Measurements from ENCODE around the gene IL17RC.
A peak's percentile ranks its signal among the peaks of the same experiment; 100 is the strongest.
"Not testable (repeated sequence)": the region's sequence is repeated elsewhere in the genome, so short reads cannot be mapped to it uniquely, and the experiment has no call there.

The IL17RC gene

GRCh38 chr3:9916734-9917680 is at the start of gene IL17RC:
TSS of gene IL17RC (plus strand) at chr3:9917098. CDS start at chr3:9917316, 218 bp downstream.
- Mint-ChIP-seq H3K27ac (no peak within 1 kb of the TSS), H3K4me3 (peak within 1 kb of the TSS; percentile 77), H3K9me3 (no peaks in the 10 kb centered on the region), H3K4me1 (peaks cover 9% of the 10 kb centered on the region), H3K27me3 (peaks cover 3% of the 10 kb centered on the region), H3K36me3 (no peaks in the 10 kb centered on the region)
- ATAC-seq (ENCODE audit: low read depth): peak; percentile 30
- DNase-seq (ENCODE audit: low spot score in 2 of 2): no peak

GRCh38 chr3:9867106-9867505 is 49.8 kb upstream of the IL17RC start:
- no peak overlapping the region for H3K4me3 Mint-ChIP-seq
- H3K36me3 Mint-ChIP-seq: no peaks in the 10 kb centered on the region
- H3K4me1 Mint-ChIP-seq: no peaks in the 10 kb centered on the region
- peaks cover 3% of the 10 kb centered on the region for H3K27me3 Mint-ChIP-seq
- no peaks in the 10 kb centered on the region for H3K9me3 Mint-ChIP-seq
- DNase-seq (ENCODE audit: low spot score in 2 of 2) (no peak), ATAC-seq (ENCODE audit: low read depth) (no peak)
- H3K27ac Mint-ChIP-seq: no peak overlapping the region

- no peaks in the 10 kb centered on the region for H3K9me3 Mint-ChIP-seq
- H3K27me3 Mint-ChIP-seq: no peaks in the 10 kb centered on the region
- no peak overlapping the region for H3K4me3 Mint-ChIP-seq
- no peaks in the 10 kb centered on the region for H3K36me3 Mint-ChIP-seq
- ATAC-seq (ENCODE audit: low read depth) (no peak), DNase-seq (ENCODE audit: low spot score in 2 of 2) (no peak)
- no peaks in the 10 kb centered on the region for H3K4me1 Mint-ChIP-seq
- H3K27ac Mint-ChIP-seq: no peak overlapping the region
Measured at GRCh38 chr3:9869955-9870354, 46.9 kb upstream of the IL17RC start.

- no peaks in the 10 kb centered on the region for H3K27me3 Mint-ChIP-seq
- H3K27ac Mint-ChIP-seq: no peak overlapping the region
- H3K36me3 Mint-ChIP-seq: no peaks in the 10 kb centered on the region
- H3K4me1 Mint-ChIP-seq: no peaks in the 10 kb centered on the region
- DNase-seq (ENCODE audit: low spot score in 2 of 2) (no peak), ATAC-seq (ENCODE audit: low read depth) (no peak)
- H3K9me3 Mint-ChIP-seq: no peaks in the 10 kb centered on the region
- no peak overlapping the region for H3K4me3 Mint-ChIP-seq
Measured at GRCh38 chr3:9870978-9871377, 45.9 kb upstream of the IL17RC start.

GRCh38 chr3:9872067-9872466 is 44.8 kb upstream of the IL17RC start:
- not testable (repeated sequence) for H3K4me3 Mint-ChIP-seq; H3K4me1 Mint-ChIP-seq; H3K27me3 Mint-ChIP-seq; ATAC-seq (ENCODE audit: low read depth); H3K27ac Mint-ChIP-seq; H3K36me3 Mint-ChIP-seq; DNase-seq (ENCODE audit: low spot score in 2 of 2); H3K9me3 Mint-ChIP-seq

- H3K9me3 Mint-ChIP-seq: no peaks in the 10 kb centered on the region
- no peaks in the 10 kb centered on the region for H3K4me1 Mint-ChIP-seq
- DNase-seq (ENCODE audit: low spot score in 2 of 2) (no peak), ATAC-seq (ENCODE audit: low read depth) (no peak)
- peaks cover 5% of the 10 kb centered on the region for H3K27me3 Mint-ChIP-seq
- H3K27ac Mint-ChIP-seq: no peak overlapping the region
- no peaks in the 10 kb centered on the region for H3K36me3 Mint-ChIP-seq
- no peak overlapping the region for H3K4me3 Mint-ChIP-seq
Measured at GRCh38 chr3:9875448-9875847, 41.5 kb upstream of the IL17RC start.

- not testable (repeated sequence) for H3K27me3 Mint-ChIP-seq
Measured at GRCh38 chr3:9876255-9876654, 40.6 kb upstream of the IL17RC start.

GRCh38 chr3:9876991-9877390 is 39.9 kb upstream of the IL17RC start:
- no peak overlapping the region for H3K4me3 Mint-ChIP-seq
- DNase-seq (ENCODE audit: low spot score in 2 of 2): no peak
- H3K9me3 Mint-ChIP-seq: no peaks in the 10 kb centered on the region
- H3K27ac Mint-ChIP-seq: no peak overlapping the region
- H3K36me3 Mint-ChIP-seq: no peaks in the 10 kb centered on the region
- no peak for ATAC-seq (ENCODE audit: low read depth)
- no peaks in the 10 kb centered on the region for H3K4me1 Mint-ChIP-seq
- H3K27me3 Mint-ChIP-seq: peaks cover 5% of the 10 kb centered on the region

More at GRCh38 chr3:9876255-9876654, 40.6 kb upstream of the IL17RC start:
- H3K27ac Mint-ChIP-seq; H3K4me1 Mint-ChIP-seq; ATAC-seq (ENCODE audit: low read depth); H3K36me3 Mint-ChIP-seq; H3K4me3 Mint-ChIP-seq; H3K9me3 Mint-ChIP-seq; DNase-seq (ENCODE audit: low spot score in 2 of 2): not testable (repeated sequence)

- H3K9me3 Mint-ChIP-seq: no peaks in the 10 kb centered on the region
- DNase-seq (ENCODE audit: low spot score in 2 of 2) (no peak), ATAC-seq (ENCODE audit: low read depth) (no peak)
- no peak overlapping the region for H3K27ac Mint-ChIP-seq
- no peaks in the 10 kb centered on the region for H3K36me3 Mint-ChIP-seq
- H3K4me1 Mint-ChIP-seq: no peaks in the 10 kb centered on the region
- H3K4me3 Mint-ChIP-seq: no peak overlapping the region
- peaks cover 5% of the 10 kb centered on the region for H3K27me3 Mint-ChIP-seq
Measured at GRCh38 chr3:9878700-9879099, 38.2 kb upstream of the IL17RC start.

GRCh38 chr3:9879830-9880549 is 36.9 kb upstream of the IL17RC start, which contains the start of gene CIDEC:
TSS of gene CIDEC (minus strand) at chr3:9880253. CDS start at chr3:9878486, 1,767 bp downstream.
- Mint-ChIP-seq H3K4me3 (no peak within 1 kb of the TSS), H3K27me3 (peaks cover 5% of the 10 kb centered on the region), H3K9me3 (no peaks in the 10 kb centered on the region), H3K27ac (no peak within 1 kb of the TSS), H3K36me3 (no peaks in the 10 kb centered on the region), H3K4me1 (no peaks in the 10 kb centered on the region)
- ATAC-seq (ENCODE audit: low read depth) (no peak), DNase-seq (ENCODE audit: low spot score in 2 of 2) (no peak)

- Mint-ChIP-seq H3K27ac (no peak overlapping the region), H3K4me3 (no peak overlapping the region), H3K9me3 (no peaks in the 10 kb centered on the region), H3K4me1 (no peaks in the 10 kb centered on the region), H3K27me3 (peaks cover 5% of the 10 kb centered on the region), H3K36me3 (no peaks in the 10 kb centered on the region)
- no peak for ATAC-seq (ENCODE audit: low read depth)
- DNase-seq (ENCODE audit: low spot score in 2 of 2): no peak
Measured at GRCh38 chr3:9881441-9881840, 35.5 kb upstream of the IL17RC start.

- no peaks in the 10 kb centered on the region for H3K9me3 Mint-ChIP-seq
- no peak for DNase-seq (ENCODE audit: low spot score in 2 of 2)
- no peak overlapping the region for H3K4me3 Mint-ChIP-seq
- H3K4me1 Mint-ChIP-seq: no peaks in the 10 kb centered on the region
- no peak overlapping the region for H3K27ac Mint-ChIP-seq
- ATAC-seq (ENCODE audit: low read depth): no peak
- peaks cover 4% of the 10 kb centered on the region for H3K27me3 Mint-ChIP-seq
- H3K36me3 Mint-ChIP-seq: no peaks in the 10 kb centered on the region
Measured at GRCh38 chr3:9883706-9884554, 33.0 kb upstream of the IL17RC start.

- H3K9me3 Mint-ChIP-seq: no peaks in the 10 kb centered on the region
- H3K36me3 Mint-ChIP-seq: no peaks in the 10 kb centered on the region
- peaks cover 4% of the 10 kb centered on the region for H3K27me3 Mint-ChIP-seq
- DNase-seq (ENCODE audit: low spot score in 2 of 2): no peak
- no peak overlapping the region for H3K4me3 Mint-ChIP-seq
- no peak overlapping the region for H3K27ac Mint-ChIP-seq
- no peak for ATAC-seq (ENCODE audit: low read depth)
- H3K4me1 Mint-ChIP-seq: no peaks in the 10 kb centered on the region
Measured at GRCh38 chr3:9884555-9885165, 32.2 kb upstream of the IL17RC start.

Measured in memory B cell (primary cell).